Stimulated activated CD8-positive, alpha-beta memory T cell treated with anti-CD3 and anti-CD28 coated beads, Interleukin-7, amount 100 ng/mL, for 4 hours (primary cell): ENCODE results near the gene CTNND2.
"Not testable (repeated sequence)": the region's sequence is repeated elsewhere in the genome, so short reads cannot be mapped to it uniquely, and the experiment has no call there.

Source experiments
- DNase-seq, 2 donors: peaks; one replicate each; pipeline ENCODE4 v3.0.0-alpha.2; 2020; ENCODE audit warnings: low read depth in 2 of 2

The CTNND2 gene

GRCh38 chr5:11104210-11104609, 800.0 kb downstream of the CTNND2 start:
- DNase-seq, result no peak

- DNase-seq, result no peak
Measured at GRCh38 chr5:11084111-11084510, 820.1 kb downstream of the CTNND2 start.

- no peak for DNase-seq
Measured at GRCh38 chr5:11082404-11082945, 821.8 kb downstream of the CTNND2 start.

GRCh38 chr5:11076945-11077613, 827.2 kb downstream of the CTNND2 start:
- no peak for DNase-seq

- no peak for DNase-seq
Measured at GRCh38 chr5:11075035-11075805, 829.0 kb downstream of the CTNND2 start.

GRCh38 chr5:11072568-11072967, 831.7 kb downstream of the CTNND2 start:
- DNase-seq, result no peak

GRCh38 chr5:11072076-11072475, 832.2 kb downstream of the CTNND2 start:
- no peak for DNase-seq

GRCh38 chr5:11069041-11069440, 835.2 kb downstream of the CTNND2 start:
- no peak for DNase-seq

GRCh38 chr5:11065723-11066122, 838.5 kb downstream of the CTNND2 start:
- DNase-seq, result not testable (repeated sequence)

- no peak for DNase-seq
Measured at GRCh38 chr5:11064763-11065450, 839.3 kb downstream of the CTNND2 start.

- no peak for DNase-seq
Measured at GRCh38 chr5:11062397-11062796, 841.8 kb downstream of the CTNND2 start.

- no peak for DNase-seq
Measured at GRCh38 chr5:11056560-11056959, 847.7 kb downstream of the CTNND2 start.

GRCh38 chr5:11054014-11054413, 850.2 kb downstream of the CTNND2 start:
- no peak for DNase-seq

- DNase-seq, result no peak
Measured at GRCh38 chr5:11052871-11053270, 851.4 kb downstream of the CTNND2 start.

- DNase-seq, result no peak
Measured at GRCh38 chr5:11050596-11051304, 853.5 kb downstream of the CTNND2 start.

GRCh38 chr5:11048760-11049159, 855.5 kb downstream of the CTNND2 start:
- no peak for DNase-seq

- DNase-seq, result no peak
Measured at GRCh38 chr5:11047625-11048024, 856.6 kb downstream of the CTNND2 start.

- DNase-seq, result no peak
Measured at GRCh38 chr5:11047030-11047429, 857.2 kb downstream of the CTNND2 start.

- no peak for DNase-seq
Measured at GRCh38 chr5:11046160-11046559, 858.1 kb downstream of the CTNND2 start.

GRCh38 chr5:11045411-11045810, 858.8 kb downstream of the CTNND2 start:
- no peak for DNase-seq

GRCh38 chr5:11044581-11044980, 859.7 kb downstream of the CTNND2 start:
- no peak for DNase-seq

GRCh38 chr5:11043881-11044280, 860.4 kb downstream of the CTNND2 start:
- DNase-seq, result no peak
